PC-9 (cell line): ENCODE results near the gene NATD1.

Experiments
- CTCF ChIP-seq: fragments of 200-600 bp; sonication (generic); conservative IDR thresholded peaks from 2 replicates; pipeline ENCODE4 v1.6.1; 2017; ENCODE audit warnings: mixed run types, antibody characterized with exemption, mild to moderate bottlenecking, moderate library complexity
- EZH2 ChIP-seq: fragments of 200-600 bp; sonication (generic); IDR thresholded peaks from 2 replicates; pipeline ENCODE4 v1.8.0; 2017; ENCODE audit warnings: antibody characterized with exemption, low read depth

GRCh38 chr17:21199856-21200255, 53.4 kb downstream of the NATD1 start:
- TF ChIP-seq CTCF, result no peak
- TF ChIP-seq EZH2, result no peak
